Colonic mucosa (tissue), 4 donors: Measurements from ENCODE around the gene NUBP2. TPM values are rescaled to one million over a fixed set of nuclear protein-coding genes. Genes with fewer than 3 reads are reported as not detected.

Source experiments
- DNase-seq: peaks from one replicate; pipeline ENCODE4 v3.0.0-alpha.2; 2020
- H3K27ac ChIP-seq: fragments of 200-600 bp; one replicate; pipeline ENCODE4 v1.8.0; 2021
- H3K27me3 ChIP-seq: fragments of 200-600 bp; one replicate; pipeline ENCODE4 v1.8.0; 2021
- H3K36me3 ChIP-seq: fragments of 200-600 bp; one replicate; pipeline ENCODE4 v1.8.0; 2021
- H3K4me1 ChIP-seq: fragments of 200-600 bp; one replicate; pipeline ENCODE4 v1.8.0; 2021; ENCODE audit warnings: mild to moderate bottlenecking
- H3K4me3 ChIP-seq: fragments of 200-600 bp; one replicate; pipeline ENCODE4 v1.8.0; 2021
- H3K9ac ChIP-seq, 2 donors: one replicate each; pipeline ENCODE4 v1.7.0; 2013; ENCODE audit warnings: control low read depth in 2 of 2, low read depth in 2 of 2, low read length in 2 of 2
- H3K9me3 ChIP-seq: fragments of 200-600 bp; one replicate; pipeline ENCODE4 v1.8.0; 2021
- CTCF ChIP-seq: fragments of 200-600 bp; IDR thresholded peaks from one replicate; pipeline ENCODE4 v1.8.0; 2022; ENCODE audit warnings: antibody characterized with exemption, mild to moderate bottlenecking
- intact Hi-C: fragments of 100-400 bp; cut with DNase I; formaldehyde crosslinking; loops from one replicate; pipeline ENCODE4 v1.14.1; 2022
- total RNA-seq, 2 donors: library from RNA; stranded (reverse); fragmentation: NEBNext Ultra II Directional in 1 of 2; extraction: Animal tissue kit (Norgen Biotek cat#: 25700) in 1 of 2; gene quantifications; one replicate each; pipeline ENCODE4 v1.2.1, GENCODE V29; 2021
- donor health status: healthy.
- donor health status: DM: no; HTN: no; CAD: no.
- donor health status: DM: no; HTN: no; CAD: no.

Gene NUBP2
- total RNA-seq, 2 donors from 2014 or later: 30.0 to 72.8 TPM

GRCh38 chr16:1820946-1821290 is 38.2 kb downstream of the NUBP2 start:
- Histone ChIP-seq H3K9ac (no peak overlapping the region), H3K27me3 (no peaks in the 10 kb centered on the region), H3K9me3 (no peaks in the 10 kb centered on the region), H3K27ac (no peak overlapping the region), H3K36me3 (peaks cover 15% of the 10 kb centered on the region), H3K4me3 (no peak overlapping the region), H3K4me1 (peaks cover 9% of the 10 kb centered on the region)
- no peak for TF ChIP-seq CTCF
- DNase-seq: no peak
- intact Hi-C loops: no loop called here

- DNase-seq: no peak
- TF ChIP-seq CTCF: no peak
- Histone ChIP-seq H3K4me3 (no peak overlapping the region), H3K27ac (no peak overlapping the region), H3K9me3 (no peaks in the 10 kb centered on the region), H3K36me3 (peaks cover 15% of the 10 kb centered on the region), H3K27me3 (no peaks in the 10 kb centered on the region), H3K4me1 (peaks cover 9% of the 10 kb centered on the region), H3K9ac (no peak overlapping the region)
- intact Hi-C loops: no loop called here
These were observed 39.3 kb downstream of the NUBP2 start for GRCh38 chr16:1821861-1822611.

- H3K9me3 ChIP-seq: no peaks in the 10 kb centered on the region
- no peak overlapping the region for H3K27ac ChIP-seq
- peaks cover 15% of the 10 kb centered on the region for H3K36me3 ChIP-seq
- H3K4me3 ChIP-seq: no peak overlapping the region
- no peak for DNase-seq
- intact Hi-C loops: no loop called here
- no peak overlapping the region for H3K9ac ChIP-seq
- no peaks in the 10 kb centered on the region for H3K27me3 ChIP-seq
- H3K4me1 ChIP-seq: peaks cover 9% of the 10 kb centered on the region
- no peak for TF ChIP-seq CTCF
These were observed 40.0 kb downstream of the NUBP2 start for GRCh38 chr16:1822801-1823200.

GRCh38 chr16:1823821-1824220 is 41.1 kb downstream of the NUBP2 start:
- TF ChIP-seq CTCF: no peak
- no peaks in the 10 kb centered on the region for H3K9me3 ChIP-seq
- H3K27me3 ChIP-seq: no peaks in the 10 kb centered on the region
- no peak overlapping the region for H3K4me3 ChIP-seq
- no peak overlapping the region for H3K9ac ChIP-seq
- intact Hi-C loops: no loop called here
- no peak for DNase-seq
- H3K36me3 ChIP-seq: peaks cover 15% of the 10 kb centered on the region
- H3K27ac ChIP-seq: no peak overlapping the region
- H3K4me1 ChIP-seq: peaks cover 14% of the 10 kb centered on the region

GRCh38 chr16:1825381-1825863 is 42.7 kb downstream of the NUBP2 start:
- H3K9me3 ChIP-seq: no peaks in the 10 kb centered on the region
- no peak for TF ChIP-seq CTCF
- H3K27me3 ChIP-seq: no peaks in the 10 kb centered on the region
- peaks cover 23% of the 10 kb centered on the region for H3K4me1 ChIP-seq
- intact Hi-C loops: no loop called here
- H3K9ac ChIP-seq: peak overlapping the region; percentile 68 to 91
- peaks cover 8% of the 10 kb centered on the region for H3K36me3 ChIP-seq
- no peak for DNase-seq
- H3K4me3 ChIP-seq: peak overlapping the region; percentile 92
- peak overlapping the region; percentile 80 for H3K27ac ChIP-seq
